ENCODE data around the gene FOSL1. TPM values are rescaled to one million over a fixed set of nuclear protein-coding genes. Genes with fewer than 3 reads are reported as not detected.
A peak's percentile ranks its signal among the peaks of the same experiment; 100 is the strongest.

Gene FOSL1
- total and polyA plus RNA-seq, 2 of the 13 experiments (the other 11 are each of a cell fraction or from before 2014, with no cell fraction given), result 4.0 to 4.1 TPM

GRCh38 chr11:65859095-65859811 is 40.9 kb downstream of the FOSL1 start (continued):
- TF ChIP-seq SP140L (CRISPR knock-in tag; IDR thresholded peaks at IDR 0.05; ENCODE audit: borderline replicate concordance) (no peak), ZKSCAN8 (CRISPR knock-in tag; IDR thresholded peaks at IDR 0.05; ENCODE audit: borderline replicate concordance) (no peak), NKX3-1 (CRISPR knock-in tag; IDR thresholded peaks at IDR 0.05) (no peak), ZBTB42 (CRISPR knock-in tag; IDR thresholded peaks at IDR 0.05) (no peak), ZNF501 (CRISPR knock-in tag; IDR thresholded peaks at IDR 0.05) (no peak), ZNF3 (CRISPR knock-in tag; IDR thresholded peaks at IDR 0.05) (no peak), ARHGAP35 (CRISPR knock-in tag; IDR thresholded peaks at IDR 0.05; ENCODE audit: borderline replicate concordance) (no peak), ZNF24 (IDR thresholded peaks at IDR 0.05) (no peak), MYPOP (CRISPR knock-in tag; IDR thresholded peaks at IDR 0.05) (peak; percentile 31), ZBTB44 (CRISPR knock-in tag; IDR thresholded peaks at IDR 0.05) (no peak), SIN3B (IDR thresholded peaks at IDR 0.05; ENCODE audit: low read length) (no peak), RBM22 (optimal IDR thresholded peaks at IDR 0.05; ENCODE audit: low read length) (no peak), CEBPB (IDR thresholded peaks at IDR 0.05; ENCODE audit: borderline replicate concordance, low read depth, low read length) (no peak), HDAC6 (IDR thresholded peaks at IDR 0.05; ENCODE audit: low read depth, low read length) (no peak), MED8 (CRISPR knock-in tag; IDR thresholded peaks at IDR 0.05; ENCODE audit: insufficient replicate concordance) (no peak), ZNF235 (CRISPR knock-in tag; IDR thresholded peaks at IDR 0.05; ENCODE audit: borderline replicate concordance) (no peak), ZNF800 (CRISPR knock-in tag; IDR thresholded peaks at IDR 0.05) (no peak)
- TF ChIP-seq, protein P1, sequence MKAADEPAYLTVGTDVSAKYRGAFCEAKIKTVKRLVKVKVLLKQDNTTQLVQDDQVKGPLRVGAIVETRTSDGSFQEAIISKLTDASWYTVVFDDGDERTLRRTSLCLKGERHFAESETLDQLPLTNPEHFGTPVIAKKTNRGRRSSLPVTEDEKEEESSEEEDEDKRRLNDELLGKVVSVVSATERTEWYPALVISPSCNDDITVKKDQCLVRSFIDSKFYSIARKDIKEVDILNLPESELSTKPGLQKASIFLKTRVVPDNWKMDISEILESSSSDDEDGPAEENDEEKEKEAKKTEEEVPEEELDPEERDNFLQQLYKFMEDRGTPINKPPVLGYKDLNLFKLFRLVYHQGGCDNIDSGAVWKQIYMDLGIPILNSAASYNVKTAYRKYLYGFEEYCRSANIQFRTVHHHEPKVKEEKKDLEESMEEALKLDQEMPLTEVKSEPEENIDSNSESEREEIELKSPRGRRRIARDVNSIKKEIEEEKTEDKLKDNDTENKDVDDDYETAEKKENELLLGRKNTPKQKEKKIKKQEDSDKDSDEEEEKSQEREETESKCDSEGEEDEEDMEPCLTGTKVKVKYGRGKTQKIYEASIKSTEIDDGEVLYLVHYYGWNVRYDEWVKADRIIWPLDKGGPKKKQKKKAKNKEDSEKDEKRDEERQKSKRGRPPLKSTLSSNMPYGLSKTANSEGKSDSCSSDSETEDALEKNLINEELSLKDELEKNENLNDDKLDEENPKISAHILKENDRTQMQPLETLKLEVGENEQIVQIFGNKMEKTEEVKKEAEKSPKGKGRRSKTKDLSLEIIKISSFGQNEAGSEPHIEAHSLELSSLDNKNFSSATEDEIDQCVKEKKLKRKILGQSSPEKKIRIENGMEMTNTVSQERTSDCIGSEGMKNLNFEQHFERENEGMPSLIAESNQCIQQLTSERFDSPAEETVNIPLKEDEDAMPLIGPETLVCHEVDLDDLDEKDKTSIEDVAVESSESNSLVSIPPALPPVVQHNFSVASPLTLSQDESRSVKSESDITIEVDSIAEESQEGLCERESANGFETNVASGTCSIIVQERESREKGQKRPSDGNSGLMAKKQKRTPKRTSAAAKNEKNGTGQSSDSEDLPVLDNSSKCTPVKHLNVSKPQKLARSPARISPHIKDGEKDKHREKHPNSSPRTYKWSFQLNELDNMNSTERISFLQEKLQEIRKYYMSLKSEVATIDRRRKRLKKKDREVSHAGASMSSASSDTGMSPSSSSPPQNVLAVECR (CRISPR knock-in tag; IDR thresholded peaks at IDR 0.05; ENCODE audit: borderline replicate concordance), result no peak; the same call in 1 of the 2 replicates
- TF ChIP-seq, protein P2, sequence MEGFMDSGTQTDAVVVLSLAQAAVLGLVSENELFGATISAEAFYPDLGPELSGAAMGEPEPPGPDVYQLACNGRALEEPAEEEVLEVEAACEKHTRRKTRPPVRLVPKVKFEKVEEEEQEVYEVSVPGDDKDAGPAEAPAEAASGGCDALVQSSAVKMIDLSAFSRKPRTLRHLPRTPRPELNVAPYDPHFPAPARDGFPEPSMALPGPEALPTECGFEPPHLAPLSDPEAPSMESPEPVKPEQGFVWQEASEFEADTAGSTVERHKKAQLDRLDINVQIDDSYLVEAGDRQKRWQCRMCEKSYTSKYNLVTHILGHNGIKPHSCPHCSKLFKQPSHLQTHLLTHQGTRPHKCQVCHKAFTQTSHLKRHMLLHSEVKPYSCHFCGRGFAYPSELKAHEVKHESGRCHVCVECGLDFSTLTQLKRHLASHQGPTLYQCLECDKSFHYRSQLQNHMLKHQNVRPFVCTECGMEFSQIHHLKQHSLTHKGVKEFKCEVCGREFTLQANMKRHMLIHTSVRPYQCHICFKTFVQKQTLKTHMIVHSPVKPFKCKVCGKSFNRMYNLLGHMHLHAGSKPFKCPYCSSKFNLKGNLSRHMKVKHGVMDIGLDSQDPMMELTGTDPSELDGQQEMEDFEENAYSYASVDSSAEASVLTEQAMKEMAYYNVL (CRISPR knock-in tag; IDR thresholded peaks at IDR 0.05; ENCODE audit: borderline replicate concordance), result no peak
